CD4-positive, alpha-beta T cell (primary cell): ENCODE data around the gene LDB2. TPM values are rescaled to one million over a fixed set of nuclear protein-coding genes. Genes with fewer than 3 reads are reported as not detected.

Source experiments
- ATAC-seq: fragments of 200-7000 bp; cut with Tn5 transposase; one replicate; pipeline ENCODE4 v1.10.0; 2022; ENCODE audit warnings: mild to moderate bottlenecking; ENCODE audit not compliant: poor library complexity
- CTCF ChIA-PET: fragments of 350-600 bp; sonication (Branson Sonifier 250); formaldehyde crosslinking; loops from one replicate; lab custom pipeline; 2021; ENCODE audit warnings: antibody characterized with exemption, inconsistent platforms; lab: Charles Lee
- POLR2A ChIA-PET: fragments of 350-600 bp; sonication (Branson Sonifier 250); formaldehyde crosslinking; loops from one replicate; lab custom pipeline; 2021; ENCODE audit warnings: antibody characterized with exemption, inconsistent platforms; lab: Charles Lee
- DNase-seq, 14 experiments: peaks; one replicate each; pipeline ENCODE4 v3.0.0-alpha.2; 2013 to 2020; ENCODE audit warnings: mixed read lengths in 2 of 14
- H3K27ac ChIP-seq, 2 donors: one replicate each; pipeline versions ENCODE4 v1.5.1 to v1.7.0; 2013; ENCODE audit warnings: low read length in 2 of 2, low read depth in 1 of 2, mild to moderate bottlenecking in 1 of 2
- H3K27me3 ChIP-seq, 2 experiments: 1 replicate in 1 of 2; 2 replicates in 1 of 2; pipeline versions ENCODE4 v1.6.1 to v1.7.0; 2013; ENCODE audit warnings: low read length in 2 of 2, control low read depth in 1 of 2, mild to moderate bottlenecking in 1 of 2, moderate library complexity in 1 of 2; ENCODE audit not compliant: insufficient read depth in 2 of 2, control insufficient read depth in 1 of 2
- H3K36me3 ChIP-seq: one replicate; pipeline ENCODE4 v1.6.1; 2013; ENCODE audit warnings: low read length, control low read depth; ENCODE audit not compliant: insufficient read depth
- H3K4me1 ChIP-seq: one replicate; pipeline ENCODE4 v1.6.1; 2013; ENCODE audit warnings: low read length, control low read depth; ENCODE audit not compliant: insufficient read depth
- H3K4me3 ChIP-seq: one replicate; pipeline ENCODE4 v1.5.1; 2013; ENCODE audit warnings: mild to moderate bottlenecking, low read length, moderate library complexity
- H3K9me3 ChIP-seq, 2 experiments: 1 replicate in 1 of 2; 2 replicates in 1 of 2; pipeline versions ENCODE4 v1.6.1 to v1.7.0; 2013; ENCODE audit warnings: low read length in 2 of 2, mild to moderate bottlenecking in 2 of 2, control low read depth in 1 of 2, moderate library complexity in 1 of 2; ENCODE audit not compliant: control insufficient read depth in 1 of 2, insufficient read depth in 1 of 2
- H3K27ac Mint-ChIP-seq: one replicate; pipeline ENCODE4 v1.8.0; 2020; ENCODE audit warnings: mixed read lengths
- H3K27me3 Mint-ChIP-seq: one replicate; pipeline ENCODE4 v1.8.0; 2021; ENCODE audit warnings: mixed read lengths
- H3K36me3 Mint-ChIP-seq: one replicate; pipeline ENCODE4 v1.8.0; 2021; ENCODE audit warnings: low read depth, mixed read lengths
- H3K4me1 Mint-ChIP-seq: one replicate; pipeline ENCODE4 v1.8.0; 2021; ENCODE audit warnings: low read depth, mixed read lengths
- H3K4me3 Mint-ChIP-seq: one replicate; pipeline ENCODE4 v1.8.0; 2020; ENCODE audit warnings: mild to moderate bottlenecking, mixed read lengths
- H3K9me3 Mint-ChIP-seq: one replicate; pipeline ENCODE4 v1.8.0; 2020; ENCODE audit warnings: mixed read lengths
- CTCF ChIP-seq: fragments of 200-600 bp; IDR thresholded peaks from one replicate; pipeline ENCODE4 v1.8.0; 2022; ENCODE audit warnings: antibody characterized with exemption, mild to moderate bottlenecking
- intact Hi-C, 2 experiments: fragments of 100-400 bp; cut with DNase I in 1 of 2; cut with micrococcal nuclease in 1 of 2; formaldehyde crosslinking; loops; one replicate each; pipeline versions ENCODE4 v1.15.1 to v1.9.0; 2023 to 2025; cut with DNase I, micrococcal nuclease
- total RNA-seq, 174 experiments: library from RNA in 2 of 174; stranded (reverse) in 2 of 174; gene quantifications; one replicate each; pipeline ENCODE4 v1.2.3 and lab custom pipeline; 2021 to 2026

Gene LDB2
- total RNA-seq, 2 experiments from 2014 or later: not detected

- Histone ChIP-seq H3K27me3 (no peaks in the 10 kb centered on the region), H3K27ac (no peak overlapping the region), H3K4me1 (no peaks in the 10 kb centered on the region), H3K36me3 (no peaks in the 10 kb centered on the region), H3K9me3 (no peaks in the 10 kb centered on the region), H3K4me3 (no peak overlapping the region)
- Mint-ChIP-seq H3K9me3 (no peaks in the 10 kb centered on the region), H3K36me3 (no peaks in the 10 kb centered on the region), H3K4me3 (no peak overlapping the region), H3K27ac (no peak overlapping the region), H3K27me3 (peaks cover 5% of the 10 kb centered on the region), H3K4me1 (no peaks in the 10 kb centered on the region)
- POLR2A ChIA-PET: no interaction called here
- DNase-seq: no peak
- TF ChIP-seq CTCF: no peak
- CTCF ChIA-PET: no interaction called here
- intact Hi-C loops: no loop called here
- no peak for ATAC-seq
These were observed 61.0 kb downstream of the LDB2 start for GRCh38 chr4:16837475-16837874.

- H3K36me3 ChIP-seq: no peaks in the 10 kb centered on the region
- Mint-ChIP-seq H3K9me3 (no peaks in the 10 kb centered on the region), H3K4me1 (no peaks in the 10 kb centered on the region), H3K27me3 (peaks cover 5% of the 10 kb centered on the region), H3K4me3 (no peak overlapping the region), H3K27ac (no peak overlapping the region), H3K36me3 (no peaks in the 10 kb centered on the region)
- ChIA-PET CTCF (no interaction called here), POLR2A (no interaction called here)
- no peak for ATAC-seq
- no peak overlapping the region for H3K4me3 ChIP-seq
- H3K27ac ChIP-seq: no peak overlapping the region
- intact Hi-C loops: no loop called here
- no peaks in the 10 kb centered on the region for H3K9me3 ChIP-seq
- no peaks in the 10 kb centered on the region for H3K27me3 ChIP-seq
- DNase-seq: no peak
- no peaks in the 10 kb centered on the region for H3K4me1 ChIP-seq
- TF ChIP-seq CTCF: no peak
These were observed 62.1 kb downstream of the LDB2 start for GRCh38 chr4:16836324-16836723.

GRCh38 chr4:16835597-16836247, 62.7 kb downstream of the LDB2 start:
- no peak overlapping the region for H3K27ac ChIP-seq
- H3K36me3 ChIP-seq: no peaks in the 10 kb centered on the region
- TF ChIP-seq CTCF: no peak
- intact Hi-C loops: no loop called here
- H3K4me1 ChIP-seq: no peaks in the 10 kb centered on the region
- no peaks in the 10 kb centered on the region for H3K9me3 ChIP-seq
- H3K27me3 ChIP-seq: no peaks in the 10 kb centered on the region
- Mint-ChIP-seq H3K4me3 (no peak overlapping the region), H3K9me3 (no peaks in the 10 kb centered on the region), H3K27me3 (peaks cover 5% of the 10 kb centered on the region), H3K36me3 (no peaks in the 10 kb centered on the region), H3K4me1 (no peaks in the 10 kb centered on the region), H3K27ac (no peak overlapping the region)
- ATAC-seq: no peak
- no peak for DNase-seq
- POLR2A ChIA-PET: no interaction called here
- no peak overlapping the region for H3K4me3 ChIP-seq
- CTCF ChIA-PET: no interaction called here
